NCI-H748 treated with DMSO at 0.1 percent for 48 hours (cell line): ENCODE data around the gene TAGLN3.
A peak's percentile ranks its signal among the peaks of the same experiment; 100 is the strongest.

Experiments used
- DNase-seq: peaks from one replicate; lab custom pipeline; 2025; lab: John Stamatoyannopoulos, UW

TAGLN3 gene

GRCh38 chr3:111978583-111979433 is 19.9 kb upstream of the TAGLN3 start, which contains the start of gene ABHD10:
TSS of gene ABHD10 (plus strand) at chr3:111979026. CDS start at chr3:111979062, 36 bp downstream.
- peak; percentile 84 for DNase-seq

- no peak for DNase-seq
Observed at GRCh38 chr3:111979434-111980038, 19.2 kb upstream of the TAGLN3 start.

- no peak for DNase-seq
Observed at GRCh38 chr3:111980716-111981456, 17.8 kb upstream of the TAGLN3 start.

GRCh38 chr3:111981457-111981763 is 17.3 kb upstream of the TAGLN3 start:
- no peak for DNase-seq

GRCh38 chr3:111984636-111985298 is 14.0 kb upstream of the TAGLN3 start:
- DNase-seq, result no peak

- no peak for DNase-seq
Observed at GRCh38 chr3:111986800-111987199, 11.9 kb upstream of the TAGLN3 start.

- DNase-seq, result peak; percentile 53
Observed at GRCh38 chr3:111989061-111989678, 9.6 kb upstream of the TAGLN3 start.

- DNase-seq, result no peak
Observed at GRCh38 chr3:111993038-111993437, 5.7 kb upstream of the TAGLN3 start.

- no peak for DNase-seq
Observed at GRCh38 chr3:111999484-112000324, 982 bp downstream of the TAGLN3 start.

- DNase-seq, result no peak
Observed at GRCh38 chr3:112000367-112000771, 1.6 kb downstream of the TAGLN3 start.

- peak; percentile 36 for DNase-seq
Observed at GRCh38 chr3:112000966-112001365, 2.2 kb downstream of the TAGLN3 start.

- DNase-seq, result no peak
Observed at GRCh38 chr3:112001526-112001925, 2.8 kb downstream of the TAGLN3 start.

GRCh38 chr3:112002096-112002971 is 3.6 kb downstream of the TAGLN3 start:
- DNase-seq, result no peak

- DNase-seq, result no peak
Observed at GRCh38 chr3:112003321-112004080, 4.8 kb downstream of the TAGLN3 start.

- DNase-seq, result no peak
Observed at GRCh38 chr3:112004187-112004586, 5.5 kb downstream of the TAGLN3 start.

GRCh38 chr3:112004669-112005068 is 5.9 kb downstream of the TAGLN3 start:
- no peak for DNase-seq

GRCh38 chr3:112005091-112005672 is 6.5 kb downstream of the TAGLN3 start:
- DNase-seq, result no peak

GRCh38 chr3:112007633-112008032 is 8.9 kb downstream of the TAGLN3 start:
- no peak for DNase-seq

- no peak for DNase-seq
Observed at GRCh38 chr3:112009670-112010069, 10.9 kb downstream of the TAGLN3 start.
